NCI-H1694 (cell line): ENCODE results near the gene UBE4A.

ENCODE experiments used
- DNase-seq: peaks from one replicate; lab custom pipeline; 2025; lab: John Stamatoyannopoulos, UW

Gene UBE4A

DNA sequence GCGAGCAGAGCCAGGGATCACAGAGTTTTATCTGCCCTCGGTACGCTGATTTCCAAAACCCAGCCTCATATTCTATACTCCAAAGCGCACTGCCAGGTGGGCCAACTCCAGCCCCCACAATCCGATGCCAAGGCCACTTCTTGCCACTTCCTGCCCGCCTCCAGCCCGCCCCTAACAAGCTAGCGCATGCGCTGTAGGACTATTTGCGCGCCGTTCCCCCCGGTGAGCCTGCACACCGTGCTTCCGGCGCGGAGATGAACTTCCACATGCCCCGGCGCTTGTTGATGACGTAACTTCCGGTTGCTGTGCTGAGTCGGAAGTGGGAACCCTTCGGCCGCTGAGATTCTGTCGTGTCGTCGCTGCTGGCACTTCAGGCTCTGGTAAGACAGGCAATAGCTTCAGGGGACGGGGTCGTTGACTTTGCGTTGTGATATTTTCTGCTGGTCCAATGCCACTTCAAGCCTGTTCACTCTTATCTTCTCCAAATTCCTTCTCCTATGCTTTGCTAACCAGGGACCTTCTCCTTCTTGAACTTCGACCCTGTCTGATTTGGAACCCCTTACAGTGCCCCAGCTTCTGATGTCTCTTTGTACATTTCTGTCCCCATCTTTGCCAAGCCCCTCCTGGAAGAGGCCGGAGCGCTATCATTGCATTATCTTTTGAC, at the start of gene UBE4A:
Gene UBE4A (plus strand): TSS at position 306 of the 664 bp plus-strand sequence. CDS start 5,481 bp downstream, outside the sequence.
- peak; percentile 80 for DNase-seq

DNA sequence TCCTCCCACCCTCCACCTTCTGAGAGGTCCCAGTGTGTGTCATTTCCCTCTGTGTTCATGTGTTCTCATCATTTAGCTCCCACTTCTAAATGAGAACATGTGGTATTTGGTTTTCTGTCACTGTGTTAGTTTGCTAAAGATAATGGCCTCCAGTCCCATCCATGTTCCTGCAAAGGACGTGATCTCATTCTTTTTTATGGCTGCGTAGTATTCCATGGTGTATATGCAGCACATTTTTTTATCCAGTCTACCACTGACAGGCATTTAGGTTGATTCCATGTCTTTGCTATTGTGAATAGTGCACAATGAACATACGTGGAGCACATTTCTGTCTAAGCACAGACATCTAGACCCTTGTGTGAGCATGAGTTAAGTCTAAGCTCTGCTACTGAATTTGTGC, 49.1 kb upstream of the UBE4A start:
- DNase-seq: no peak

- DNase-seq: no peak
Observed at GRCh38 chr11:118310781-118311485, 48.5 kb upstream of the UBE4A start.

DNA sequence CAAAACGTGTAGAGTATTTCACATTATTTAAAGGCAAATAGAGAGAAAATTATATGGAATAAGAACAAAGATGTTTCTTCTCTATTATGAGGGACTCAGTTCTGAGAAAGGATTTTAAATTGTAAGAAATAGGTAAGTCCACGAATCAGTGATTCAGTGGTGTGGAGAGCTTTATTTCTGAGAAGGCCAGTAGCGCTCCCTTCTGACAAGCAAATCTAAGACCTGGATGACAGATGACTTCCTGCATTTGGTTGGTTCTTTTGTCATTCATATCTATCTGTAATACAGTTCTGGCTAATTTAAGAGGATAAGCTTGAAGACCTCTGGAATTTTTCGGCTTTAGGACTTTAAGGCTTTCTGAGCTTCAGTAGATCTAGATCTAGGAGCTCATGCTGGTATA, 47.9 kb upstream of the UBE4A start:
- DNase-seq: no peak

DNA sequence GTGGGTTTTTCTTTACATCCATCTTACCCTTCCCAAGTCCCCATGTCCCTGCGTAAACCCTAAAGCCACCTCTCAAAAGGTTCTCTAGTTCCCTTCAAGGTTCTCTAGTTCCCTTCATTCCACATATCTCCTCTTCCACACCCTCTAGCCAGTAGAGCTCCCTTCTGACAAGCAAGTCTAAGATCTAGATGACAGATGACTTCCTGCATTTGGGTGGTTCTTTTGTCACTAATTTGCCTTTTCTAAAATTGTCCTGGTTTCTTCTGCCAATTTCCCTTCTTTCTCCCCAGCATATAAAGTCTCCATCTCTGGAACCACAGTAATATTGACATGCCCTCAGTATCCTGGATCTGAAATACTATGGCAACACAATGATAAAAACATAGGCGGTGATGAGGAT, 47.1 kb upstream of the UBE4A start:
- no peak for DNase-seq

GRCh38 chr11:118313242-118313641, 46.2 kb upstream of the UBE4A start:
- DNase-seq: no peak

DNA sequence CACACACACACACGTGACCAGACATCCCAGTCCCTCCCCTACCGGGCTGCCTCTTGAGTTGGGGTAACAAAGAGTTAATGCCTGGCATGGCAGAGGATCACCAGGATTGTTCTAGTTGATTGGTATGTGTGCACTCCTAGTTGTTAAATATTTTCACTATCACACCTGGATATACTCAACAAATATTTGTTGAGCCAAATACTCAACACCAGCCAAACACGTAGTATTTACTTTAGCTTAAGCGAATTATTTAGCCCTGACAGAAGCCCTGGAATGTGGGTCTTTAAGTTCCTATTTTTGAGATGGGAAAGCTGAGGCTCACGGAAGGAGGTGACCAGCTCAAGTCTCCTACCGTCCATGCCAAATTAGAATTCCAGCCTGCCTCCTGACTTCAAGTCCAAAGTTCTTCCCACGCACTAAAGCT, 44.4 kb upstream of the UBE4A start:
- no peak for DNase-seq

DNA sequence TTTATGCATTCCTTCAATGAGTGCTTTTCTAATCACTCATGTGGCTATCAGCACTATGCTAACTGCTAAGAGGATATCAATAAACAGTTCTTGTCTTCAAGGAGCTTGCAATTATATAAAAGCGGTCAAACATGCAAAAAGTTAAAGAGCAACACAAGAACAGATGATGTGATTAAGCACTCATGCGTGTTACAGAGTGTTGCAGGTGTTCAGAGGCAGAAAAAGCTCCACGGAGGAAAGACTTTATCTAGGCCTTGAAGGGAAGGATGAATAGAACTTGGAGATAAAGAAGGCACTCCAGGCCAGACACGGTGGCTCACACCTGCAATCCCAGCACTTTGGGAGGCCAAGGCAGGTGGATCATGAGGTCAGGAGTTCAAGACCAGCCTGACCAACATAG, 41.3 kb upstream of the UBE4A start:
- DNase-seq: no peak

DNA sequence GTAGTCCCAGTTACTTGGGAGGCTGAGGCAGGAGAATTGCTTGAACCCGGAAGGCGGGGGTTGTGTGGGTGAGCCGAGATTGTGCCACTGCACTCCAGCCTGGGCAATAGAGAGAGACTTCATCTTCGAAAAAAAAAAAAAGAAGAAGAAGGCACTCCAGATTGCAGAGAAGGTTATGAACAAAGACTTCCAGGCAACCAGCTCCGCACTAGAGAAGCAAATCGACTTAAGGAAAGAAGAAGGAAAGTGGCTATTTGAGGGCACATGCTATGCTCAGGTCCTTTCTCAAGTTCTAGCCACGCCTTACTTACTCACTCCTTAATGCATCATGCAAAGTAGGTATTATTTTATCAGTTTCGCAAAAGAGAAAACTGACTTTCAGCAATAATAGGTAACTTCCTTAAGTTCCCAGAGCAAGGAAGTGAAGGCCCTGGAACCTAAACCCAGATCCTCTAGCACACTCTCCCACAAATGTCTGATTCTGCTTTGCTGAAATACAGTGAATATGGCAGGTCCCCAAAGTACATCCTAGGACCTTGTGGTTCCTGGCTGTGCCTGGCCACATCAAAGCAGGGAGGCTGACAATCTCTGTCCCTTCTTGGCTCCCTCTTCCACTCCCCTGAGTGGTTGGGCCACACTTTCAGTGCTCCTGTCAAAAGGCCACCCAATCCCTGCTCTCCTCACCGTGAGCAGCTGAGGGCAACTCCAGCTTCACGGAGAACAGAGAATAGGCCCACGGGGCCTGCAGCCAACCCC, 40.6 kb upstream of the UBE4A start:
- DNase-seq: no peak

GRCh38 chr11:118319337-118319707, 40.1 kb upstream of the UBE4A start:
- DNase-seq: no peak

DNA sequence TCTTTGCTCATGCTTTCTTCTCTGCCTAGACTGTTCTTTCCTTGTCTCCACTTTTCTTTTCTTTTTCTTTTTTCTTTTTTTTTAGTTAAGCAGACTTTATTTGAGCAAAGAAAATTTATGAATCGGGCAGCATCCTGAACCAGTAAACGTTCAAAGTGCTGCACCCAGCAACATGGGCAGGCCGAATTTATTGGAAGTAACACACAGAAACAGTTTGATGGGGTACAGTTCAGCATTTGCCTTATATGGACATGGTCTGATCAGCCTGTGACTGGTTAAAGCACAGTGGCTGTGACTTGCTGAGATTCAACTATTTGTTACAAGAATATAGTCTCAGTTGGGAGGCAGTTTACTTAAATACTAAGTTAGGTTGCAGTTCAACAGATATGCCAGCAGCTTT, 38.9 kb upstream of the UBE4A start:
- no peak for DNase-seq

DNA sequence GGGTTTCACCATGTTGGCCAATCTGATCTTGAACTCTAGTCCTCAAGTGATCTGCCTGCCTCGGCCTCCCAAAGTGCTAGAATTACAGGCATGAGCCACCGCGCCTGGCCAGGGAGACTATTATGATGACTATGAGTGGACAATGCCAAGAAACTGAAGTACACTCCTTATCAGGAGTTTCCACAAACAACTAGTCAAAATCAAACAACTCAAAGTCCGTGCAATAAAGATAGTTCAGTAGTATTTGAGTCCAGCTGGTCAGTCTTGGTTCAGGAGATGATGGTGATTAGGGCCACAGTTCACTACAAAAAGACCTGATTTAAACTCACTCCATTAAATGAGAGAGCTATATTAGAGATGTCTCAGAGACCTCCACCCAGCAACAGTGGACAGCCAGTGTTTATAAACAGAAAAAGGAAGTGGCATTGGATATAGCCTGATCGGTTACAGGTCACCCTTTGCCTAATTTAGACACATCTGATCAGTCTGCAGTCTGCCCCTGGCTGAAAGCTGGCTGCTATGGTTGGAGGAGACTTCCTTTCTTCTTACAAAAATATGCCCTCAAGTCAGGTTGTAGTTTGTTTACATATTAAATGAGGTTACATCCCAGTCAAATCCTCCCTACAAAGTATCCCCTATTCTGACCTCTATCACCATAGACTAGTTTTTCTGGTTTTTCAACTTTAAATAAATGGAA, 37.9 kb upstream of the UBE4A start:
- no peak for DNase-seq

DNA sequence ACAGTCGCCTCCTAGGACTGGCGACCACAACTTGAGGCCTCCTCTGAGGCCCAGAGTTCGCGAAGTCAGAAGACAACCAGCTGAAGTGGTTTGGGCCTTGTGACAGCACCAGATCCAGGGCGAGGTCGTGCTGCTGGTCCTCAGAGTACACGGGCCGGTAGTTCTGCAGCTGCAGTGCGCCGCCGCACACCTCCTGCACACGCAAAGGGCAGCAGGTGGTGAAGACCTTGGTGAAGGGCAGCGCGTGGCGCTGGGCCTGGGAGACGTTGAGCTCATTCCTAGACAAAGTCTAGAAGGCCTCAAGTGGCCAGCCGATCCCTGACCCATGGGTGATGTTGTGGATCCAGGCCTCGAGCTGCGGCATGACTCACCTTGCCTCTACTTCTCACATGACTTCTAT, 36.7 kb upstream of the UBE4A start:
- DNase-seq: no peak

DNA sequence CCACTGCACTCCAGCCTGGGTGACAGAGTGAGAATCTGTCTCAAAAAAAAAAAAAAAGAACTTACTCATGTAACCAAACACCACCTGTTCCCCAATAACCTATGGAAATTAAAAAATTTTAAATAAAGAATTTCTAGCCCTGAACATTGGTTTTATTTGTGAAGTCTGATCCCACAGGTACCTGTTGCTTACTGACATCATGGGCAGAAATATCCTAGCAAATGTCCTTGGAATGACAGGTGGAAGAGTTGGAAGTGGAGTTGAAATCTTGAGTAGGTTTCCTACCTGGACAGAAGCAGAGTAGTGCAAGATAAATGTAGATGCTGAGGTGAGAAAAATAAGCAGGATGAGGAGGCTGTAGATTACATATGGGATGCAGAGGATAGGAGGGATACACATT, 34.1 kb upstream of the UBE4A start:
- no peak for DNase-seq

DNA sequence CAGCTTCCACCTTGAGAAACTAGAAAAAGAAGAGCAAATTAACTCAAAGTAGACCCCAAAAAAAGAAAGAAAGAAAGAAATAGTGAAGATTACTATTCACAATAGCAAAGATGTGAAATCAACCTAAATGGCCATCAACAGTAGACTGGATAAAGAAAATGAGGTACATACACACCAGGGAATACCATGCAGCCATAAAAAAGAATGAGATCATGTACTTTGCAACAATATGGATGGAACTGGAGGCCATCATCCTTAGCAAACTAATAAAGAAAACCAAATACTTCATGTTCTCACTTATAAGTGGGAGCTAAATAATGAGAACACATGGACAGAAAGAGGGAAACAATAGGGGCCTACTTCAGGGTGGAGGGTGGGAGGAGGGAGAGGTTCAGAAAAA, 30.7 kb upstream of the UBE4A start:
- DNase-seq: no peak

DNA sequence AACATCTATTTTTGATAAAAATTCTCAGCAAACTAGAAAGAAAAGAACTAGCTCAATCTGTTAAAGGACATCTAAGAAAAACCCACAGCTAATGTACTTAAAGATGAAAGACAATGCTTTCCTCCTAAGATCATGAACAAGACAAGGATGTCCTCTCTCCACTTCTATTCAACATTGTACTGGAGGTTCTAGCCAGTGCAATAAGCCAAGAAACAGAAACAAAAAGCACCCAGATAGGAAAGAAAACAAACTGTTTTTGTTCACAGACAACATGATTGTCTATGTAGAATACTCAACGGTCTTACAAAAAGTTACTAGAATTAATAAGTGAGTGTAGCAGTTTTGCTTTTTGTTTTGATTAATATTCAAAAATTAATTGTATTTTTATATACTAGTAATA, 24.7 kb upstream of the UBE4A start:
- no peak for DNase-seq

DNA sequence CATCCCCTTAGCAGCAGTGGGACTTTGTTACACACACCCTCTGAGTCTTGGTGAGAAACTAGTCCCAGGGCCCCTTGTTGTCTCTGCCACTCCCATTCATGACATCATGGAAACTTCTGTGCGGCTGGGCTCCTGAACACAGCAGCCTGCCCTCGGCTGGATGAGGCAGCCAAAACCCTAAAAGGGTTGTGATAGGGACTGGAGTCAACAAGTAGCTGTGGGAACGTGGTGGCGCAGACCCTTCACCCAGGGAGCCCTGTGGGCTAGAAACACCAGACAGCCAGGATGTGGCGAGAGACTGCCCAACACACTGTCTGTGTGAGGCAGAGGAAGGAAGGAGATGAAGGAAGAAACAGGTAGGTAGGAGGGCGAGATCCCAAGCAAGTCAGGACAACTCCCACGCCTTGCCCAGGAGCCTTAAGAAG, 20.8 kb upstream of the UBE4A start:
- DNase-seq: no peak

DNA sequence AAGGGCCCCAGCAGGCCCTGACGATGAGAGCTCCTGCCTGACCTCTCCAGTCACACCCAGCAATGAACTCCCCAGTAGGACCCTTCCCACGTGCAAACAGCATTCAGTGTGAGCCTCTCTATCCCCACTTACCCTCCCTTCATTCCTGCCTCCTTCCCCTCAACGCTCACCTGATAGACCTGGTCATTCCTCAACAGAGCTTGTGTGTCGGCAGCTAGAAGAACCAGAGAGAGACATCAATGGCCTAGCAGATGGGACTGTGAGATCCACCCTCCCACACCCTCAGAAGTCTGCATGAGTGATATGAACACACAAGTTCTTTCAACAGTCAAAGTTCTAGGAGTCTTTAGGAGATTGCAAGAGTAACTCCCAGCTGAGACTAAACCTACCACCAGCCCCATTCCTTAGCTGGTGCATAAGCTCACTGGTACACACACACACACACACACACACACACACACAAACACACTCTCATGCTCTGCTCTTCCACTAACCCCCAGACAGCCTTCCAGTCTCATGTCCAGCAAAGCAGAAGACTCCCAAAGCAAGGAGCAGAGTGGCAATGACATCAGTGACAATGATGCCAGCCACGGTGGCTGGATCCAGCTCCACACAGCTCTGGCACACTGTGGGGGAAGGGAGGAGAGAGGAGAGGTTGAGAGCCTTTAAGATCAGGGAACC, 20.0 kb upstream of the UBE4A start:
- no peak for DNase-seq

- DNase-seq: no peak
Observed at GRCh38 chr11:118340449-118340848, 19.0 kb upstream of the UBE4A start.

GRCh38 chr11:118341261-118341660, 18.1 kb upstream of the UBE4A start:
- no peak for DNase-seq

DNA sequence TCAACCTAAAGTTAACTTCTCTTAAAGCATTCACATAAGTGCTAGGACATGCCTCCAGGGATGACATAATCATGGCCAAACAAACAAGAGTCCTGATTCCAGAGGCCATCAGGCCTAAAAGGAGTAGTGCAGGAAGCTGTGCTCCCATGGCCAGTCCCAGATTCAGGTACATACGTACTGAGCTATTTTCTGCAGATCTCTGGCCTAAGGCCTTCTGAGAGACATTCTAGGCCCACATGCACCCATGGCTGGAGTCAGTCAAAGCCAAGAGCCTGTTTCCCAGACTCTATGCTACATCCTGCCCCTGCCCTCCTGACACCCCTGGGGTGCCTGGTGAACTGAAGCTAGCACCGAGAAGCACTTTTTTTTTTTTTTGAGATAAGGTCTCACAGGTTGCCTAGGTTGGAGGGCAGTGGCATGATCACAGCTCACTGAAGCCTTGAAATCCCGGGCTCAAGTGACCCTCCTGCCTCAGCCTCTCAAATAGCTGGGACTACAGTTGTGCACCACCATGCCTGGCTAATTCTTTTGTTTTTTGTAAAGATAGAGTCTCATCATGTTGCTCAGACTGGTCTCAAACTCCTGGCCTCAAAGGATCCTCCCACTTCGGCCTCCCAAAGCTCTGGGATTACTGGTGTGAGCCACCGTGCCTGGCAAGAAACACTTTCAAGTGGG, 17.4 kb upstream of the UBE4A start:
- DNase-seq: no peak
